Midbrain (tissue), 1 donor: Measurements from ENCODE around the gene RAPGEF2.

Experiments used
- DNase-seq: peaks from one replicate; lab custom pipeline; 2025; lab: John Stamatoyannopoulos, UW

Gene RAPGEF2

GRCh38 chr4:159197260-159197884, 94.5 kb downstream of the RAPGEF2 start:
- peak; percentile 41 for DNase-seq

GRCh38 chr4:159197885-159198269, 95.0 kb downstream of the RAPGEF2 start:
- DNase-seq = peak; percentile 41

- DNase-seq = no peak
These were observed 96.9 kb downstream of the RAPGEF2 start for GRCh38 chr4:159199826-159200225.

GRCh38 chr4:159201168-159201567, 98.3 kb downstream of the RAPGEF2 start:
- DNase-seq = no peak

GRCh38 chr4:159204566-159204965, 101.7 kb downstream of the RAPGEF2 start:
- no peak for DNase-seq

- no peak for DNase-seq
These were observed 102.6 kb downstream of the RAPGEF2 start for GRCh38 chr4:159205466-159205865.

- no peak for DNase-seq
These were observed 103.6 kb downstream of the RAPGEF2 start for GRCh38 chr4:159206427-159206871.

GRCh38 chr4:159209249-159209648, 106.4 kb downstream of the RAPGEF2 start:
- DNase-seq = no peak

GRCh38 chr4:159210975-159211374, 108.1 kb downstream of the RAPGEF2 start:
- no peak for DNase-seq

- no peak for DNase-seq
These were observed 109.9 kb downstream of the RAPGEF2 start for GRCh38 chr4:159212675-159213293.

GRCh38 chr4:159216834-159217233, 114.0 kb downstream of the RAPGEF2 start:
- no peak for DNase-seq

GRCh38 chr4:159219862-159220261, 117.0 kb downstream of the RAPGEF2 start:
- no peak for DNase-seq

GRCh38 chr4:159220353-159220752, 117.5 kb downstream of the RAPGEF2 start:
- DNase-seq = no peak

- no peak for DNase-seq
These were observed 118.4 kb downstream of the RAPGEF2 start for GRCh38 chr4:159221280-159221679.

- DNase-seq = no peak
These were observed 119.2 kb downstream of the RAPGEF2 start for GRCh38 chr4:159222043-159222552.

GRCh38 chr4:159224408-159224807, 121.5 kb downstream of the RAPGEF2 start:
- DNase-seq = no peak

GRCh38 chr4:159227378-159227777, 124.5 kb downstream of the RAPGEF2 start:
- DNase-seq = no peak

GRCh38 chr4:159227984-159228383, 125.1 kb downstream of the RAPGEF2 start:
- peak; percentile 64 for DNase-seq

GRCh38 chr4:159229164-159229563, 126.3 kb downstream of the RAPGEF2 start:
- no peak for DNase-seq

- no peak for DNase-seq
These were observed 129.7 kb downstream of the RAPGEF2 start for GRCh38 chr4:159232465-159233106.

GRCh38 chr4:159235779-159236368, 133.0 kb downstream of the RAPGEF2 start:
- no peak for DNase-seq

GRCh38 chr4:159237975-159238374, 135.1 kb downstream of the RAPGEF2 start:
- DNase-seq = no peak

- no peak for DNase-seq
These were observed 135.8 kb downstream of the RAPGEF2 start for GRCh38 chr4:159238631-159239030.
